SJCRH30 (cell line): ENCODE data around the gene YES1. TPM values are rescaled to one million over a fixed set of nuclear protein-coding genes. Genes with fewer than 3 reads are reported as not detected.
"Not testable (repeated sequence)": the region's sequence is repeated elsewhere in the genome, so short reads cannot be mapped to it uniquely, and the experiment has no call there.

Source experiments
- DNase-seq, 2 experiments: peaks; one replicate each; pipeline ENCODE4 v3.0.0-alpha.2; 2015 to 2020
- H3K27ac ChIP-seq: fragments of 250-450 bp; sonication (Bioruptor Pico); 2 replicates; pipeline ENCODE4 v1.5.1; 2020; ENCODE audit warnings: mild to moderate bottlenecking, moderate library complexity
- H3K27me3 ChIP-seq: fragments of 250-450 bp; sonication (Bioruptor Pico); 2 replicates; pipeline ENCODE4 v1.5.1; 2020; ENCODE audit warnings: mild to moderate bottlenecking, moderate library complexity
- H3K36me3 ChIP-seq: fragments of 250-450 bp; sonication (Bioruptor Pico); 2 replicates; pipeline ENCODE4 v1.5.1; 2020; ENCODE audit warnings: mild to moderate bottlenecking, moderate library complexity
- H3K4me1 ChIP-seq: fragments of 250-450 bp; sonication (Bioruptor Pico); 2 replicates; pipeline ENCODE4 v1.5.1; 2020; ENCODE audit warnings: mild to moderate bottlenecking, moderate library complexity
- H3K4me3 ChIP-seq: fragments of 250-450 bp; sonication (Bioruptor Pico); 2 replicates; pipeline ENCODE4 v1.5.1; 2020; ENCODE audit warnings: mild to moderate bottlenecking, moderate library complexity
- H3K9me3 ChIP-seq: fragments of 250-450 bp; sonication (Bioruptor Pico); replicated peaks from 2 replicates; pipeline ENCODE4 v1.5.1; 2020; ENCODE audit warnings: mild to moderate bottlenecking, moderate library complexity
- total RNA-seq: library from RNA; depleted of rRNA; stranded (reverse); fragments of >200 nt; shearing (Covaris generic); gene quantifications from 2 replicates; pipeline ENCODE4 v1.2.3, GENCODE V29; 2014; rRNA removed

The YES1 gene
- total RNA-seq, 1 experiment from 2014 or later = 185 TPM

DNA sequence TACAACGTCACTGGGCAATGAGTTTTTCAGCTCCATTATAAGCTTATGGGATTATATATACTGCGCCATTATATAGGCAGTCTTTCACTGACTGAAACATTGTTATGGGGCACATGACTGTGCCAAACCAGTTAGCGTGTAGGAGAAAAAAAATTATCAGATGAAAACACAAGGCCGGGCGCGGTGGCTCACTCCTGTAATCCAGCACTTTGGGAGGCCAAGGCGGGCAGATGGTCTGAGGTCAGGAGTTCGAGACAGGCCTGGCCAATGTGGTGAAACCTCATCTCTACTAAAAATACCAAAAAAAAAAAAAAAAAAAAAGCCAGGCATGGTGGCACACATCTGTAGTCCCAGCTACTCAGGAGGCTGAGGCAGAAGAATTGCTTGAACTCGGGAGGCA lies 129.6 kb downstream of the YES1 start:
- not testable (repeated sequence) for DNase-seq, H3K4me3 ChIP-seq, H3K4me1 ChIP-seq, H3K27me3 ChIP-seq, H3K36me3 ChIP-seq, H3K9me3 ChIP-seq, H3K27ac ChIP-seq

GRCh38 chr18:681985-682384 lies 130.1 kb downstream of the YES1 start:
- H3K27me3 ChIP-seq = no peaks in the 10 kb centered on the region
- no peaks in the 10 kb centered on the region for H3K4me1 ChIP-seq
- no peak for DNase-seq
- no peak overlapping the region for H3K27ac ChIP-seq
- no peaks in the 10 kb centered on the region for H3K9me3 ChIP-seq
- 0 out of 2 replicates have a peak, but pooled peaks cover 2% of the 10 kb centered on the region for H3K36me3 ChIP-seq
- H3K4me3 ChIP-seq = no peak overlapping the region

DNA sequence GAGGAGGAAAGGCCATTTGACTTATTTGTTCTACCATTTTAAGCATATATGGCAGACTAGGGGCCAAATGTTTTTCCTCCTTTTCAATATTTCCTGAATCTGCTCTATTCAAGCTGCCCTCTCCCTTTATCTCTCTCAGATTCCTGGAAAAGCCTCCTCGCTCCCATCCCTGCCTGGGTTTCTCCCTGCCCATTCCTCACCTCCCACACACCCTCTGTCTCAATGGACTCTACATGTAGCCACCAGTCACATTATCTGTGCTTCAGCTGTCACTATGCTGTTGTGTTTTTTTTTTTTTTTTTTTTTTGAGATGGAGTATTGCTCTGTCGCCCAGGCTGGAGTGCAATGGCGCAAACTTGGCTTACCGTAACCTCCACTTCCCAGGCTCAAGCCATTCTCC lies 131.7 kb downstream of the YES1 start:
- Histone ChIP-seq H3K27ac (no peak overlapping the region), H3K9me3 (no peaks in the 10 kb centered on the region), H3K27me3 (no peaks in the 10 kb centered on the region), H3K36me3 (peaks cover 3% of the 10 kb centered on the region; the same call in 1 of the 2 replicates), H3K4me1 (no peaks in the 10 kb centered on the region), H3K4me3 (no peak overlapping the region)
- no peak for DNase-seq

DNA sequence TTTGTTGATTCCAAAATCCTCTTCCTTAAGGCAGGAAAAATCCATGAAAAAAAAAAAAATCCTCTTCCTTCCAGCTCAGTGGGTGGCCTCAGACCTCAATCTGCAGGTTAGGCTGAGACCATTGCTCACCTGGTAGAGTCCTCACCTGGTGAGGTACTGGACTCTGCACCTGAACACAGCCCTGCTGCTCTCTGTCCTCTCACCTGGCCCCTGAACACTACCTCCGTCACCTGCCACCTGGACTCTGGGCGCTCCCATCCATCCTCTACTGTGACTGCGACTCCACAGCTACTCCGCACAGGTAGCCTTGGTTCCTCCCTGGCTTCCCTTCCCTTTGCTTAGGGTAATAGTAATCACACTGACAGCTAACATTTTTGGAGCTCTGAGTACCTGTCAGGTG lies 132.5 kb downstream of the YES1 start:
- no peak overlapping the region for H3K4me3 ChIP-seq
- 0 out of 2 replicates have a peak, but pooled peaks cover 5% of the 10 kb centered on the region for H3K27me3 ChIP-seq
- H3K9me3 ChIP-seq = no peaks in the 10 kb centered on the region
- no peak overlapping the region for H3K27ac ChIP-seq
- H3K4me1 ChIP-seq = no peaks in the 10 kb centered on the region
- DNase-seq = no peak
- peaks cover 11% of the 10 kb centered on the region; the same call in 1 of the 2 replicates for H3K36me3 ChIP-seq

- H3K27me3 ChIP-seq = peaks cover 5% of the 10 kb centered on the region; the same call in 1 of the 2 replicates
- no peak overlapping the region for H3K27ac ChIP-seq
- H3K36me3 ChIP-seq = peaks cover 19% of the 10 kb centered on the region
- H3K4me3 ChIP-seq = no peak overlapping the region
- H3K9me3 ChIP-seq = no peaks in the 10 kb centered on the region
- DNase-seq = no peak
- no peaks in the 10 kb centered on the region for H3K4me1 ChIP-seq
These were observed 133.4 kb downstream of the YES1 start for GRCh38 chr18:678482-679182.

GRCh38 chr18:677951-678381 lies 134.1 kb downstream of the YES1 start:
- Histone ChIP-seq H3K27me3 (peaks cover 5% of the 10 kb centered on the region; the same call in 1 of the 2 replicates), H3K27ac (no peak overlapping the region), H3K4me1 (no peaks in the 10 kb centered on the region), H3K36me3 (peaks cover 24% of the 10 kb centered on the region), H3K9me3 (no peaks in the 10 kb centered on the region), H3K4me3 (no peak overlapping the region)
- no peak for DNase-seq

GRCh38 chr18:677145-677544 lies 134.9 kb downstream of the YES1 start:
- Histone ChIP-seq H3K4me3 (no peak overlapping the region), H3K9me3 (no peaks in the 10 kb centered on the region), H3K27me3 (peaks cover 5% of the 10 kb centered on the region; the same call in 1 of the 2 replicates), H3K27ac (no peak overlapping the region), H3K4me1 (no peaks in the 10 kb centered on the region), H3K36me3 (peaks cover 27% of the 10 kb centered on the region)
- no peak for DNase-seq

DNA sequence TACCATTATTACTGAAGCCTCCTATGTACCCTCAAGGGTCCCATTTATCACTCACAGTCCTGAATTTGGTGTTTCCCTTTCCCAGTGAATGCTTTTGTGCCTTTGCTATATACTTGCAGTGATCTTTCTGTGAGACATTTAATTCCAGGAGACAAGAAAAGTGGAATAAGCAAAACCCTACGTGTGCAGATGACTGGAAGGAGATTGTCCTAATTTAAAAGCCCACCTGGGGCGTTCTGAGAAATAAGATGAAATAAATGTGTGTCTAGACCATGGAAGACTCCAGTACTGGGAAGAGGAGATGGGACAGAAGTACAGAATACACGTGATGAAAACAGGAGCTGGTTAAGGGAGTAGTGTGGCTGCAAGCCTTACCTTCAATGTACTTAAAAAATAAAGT lies 135.3 kb downstream of the YES1 start:
- no peaks in the 10 kb centered on the region for H3K9me3 ChIP-seq
- H3K4me3 ChIP-seq = no peak overlapping the region
- H3K27me3 ChIP-seq = peaks cover 5% of the 10 kb centered on the region; the same call in 1 of the 2 replicates
- DNase-seq = no peak
- H3K27ac ChIP-seq = no peak overlapping the region
- peaks cover 29% of the 10 kb centered on the region for H3K36me3 ChIP-seq
- H3K4me1 ChIP-seq = no peaks in the 10 kb centered on the region

GRCh38 chr18:676069-676468 lies 136.0 kb downstream of the YES1 start:
- Histone ChIP-seq H3K36me3 (peaks cover 34% of the 10 kb centered on the region), H3K27me3 (peaks cover 5% of the 10 kb centered on the region; the same call in 1 of the 2 replicates), H3K4me1 (no peaks in the 10 kb centered on the region), H3K9me3 (no peaks in the 10 kb centered on the region), H3K4me3 (no peak overlapping the region), H3K27ac (no peak overlapping the region)
- DNase-seq = no peak

- no peak overlapping the region for H3K27ac ChIP-seq
- no peaks in the 10 kb centered on the region for H3K9me3 ChIP-seq
- H3K27me3 ChIP-seq = peaks cover 5% of the 10 kb centered on the region; the same call in 1 of the 2 replicates
- peaks cover 41% of the 10 kb centered on the region for H3K36me3 ChIP-seq
- no peak for DNase-seq
- no peaks in the 10 kb centered on the region for H3K4me1 ChIP-seq
- H3K4me3 ChIP-seq = no peak overlapping the region
These were observed 136.7 kb downstream of the YES1 start for GRCh38 chr18:675307-675706.

- no peak for DNase-seq
- H3K4me1 ChIP-seq = no peaks in the 10 kb centered on the region
- peaks cover 49% of the 10 kb centered on the region for H3K36me3 ChIP-seq
These were observed 138.3 kb downstream of the YES1 start for GRCh38 chr18:673769-674168.

DNA sequence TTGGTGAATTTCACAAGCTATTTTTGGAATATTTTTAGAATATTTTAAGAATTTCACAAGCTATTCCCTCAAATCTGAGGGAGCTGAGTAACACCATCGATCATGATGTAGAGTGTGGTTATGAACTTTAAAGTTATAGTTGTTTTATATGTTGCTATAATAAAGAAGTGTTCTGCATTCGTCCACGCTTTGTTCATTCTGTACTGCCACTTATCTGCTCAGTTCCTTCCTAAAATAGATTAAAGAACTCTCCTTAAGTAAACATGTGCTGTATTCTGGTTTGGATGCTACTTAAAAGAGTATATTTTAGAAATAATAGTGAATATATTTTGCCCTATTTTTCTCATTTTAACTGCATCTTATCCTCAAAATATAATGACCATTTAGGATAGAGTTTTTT lies 138.7 kb downstream of the YES1 start:
- H3K36me3 ChIP-seq = peaks cover 49% of the 10 kb centered on the region
- DNase-seq = no peak
- no peaks in the 10 kb centered on the region for H3K4me1 ChIP-seq

More at GRCh38 chr18:673769-674168, 138.3 kb downstream of the YES1 start:
- Histone ChIP-seq H3K27me3 (peaks cover 5% of the 10 kb centered on the region; the same call in 1 of the 2 replicates), H3K27ac (no peak overlapping the region), H3K4me3 (no peak overlapping the region), H3K9me3 (no peaks in the 10 kb centered on the region)

More for the DNA sequence above, 138.7 kb downstream of the YES1 start:
- H3K27ac ChIP-seq = no peak overlapping the region
- H3K27me3 ChIP-seq = peaks cover 5% of the 10 kb centered on the region; the same call in 1 of the 2 replicates
- H3K4me3 ChIP-seq = no peak overlapping the region
- no peaks in the 10 kb centered on the region for H3K9me3 ChIP-seq

Other genes starting within 250 kb of the YES1 start
- not detected in 2 replicates for gene CETN1, start 231.9 kb downstream of the YES1 start, total RNA-seq
- gene CLUL1, start 215.3 kb downstream of the YES1 start, total RNA-seq = not detected in 2 replicates
- 83.7 and 91.8 TPM in 2 replicates for gene TYMS, start 154.6 kb downstream of the YES1 start, total RNA-seq
- gene ENOSF1, start 99.6 kb downstream of the YES1 start, total RNA-seq = 7.8 and 9.5 TPM in 2 replicates
- gene ADCYAP1, start 92.6 kb upstream of the YES1 start, total RNA-seq = 0.03 and 0.16 TPM in 2 replicates